AML-193 (cell line): ENCODE measurements around the gene SLC25A11.
"Not testable (repeated sequence)": the region's sequence is repeated elsewhere in the genome, so short reads cannot be mapped to it uniquely, and the experiment has no call there.

Experiments
- DNase-seq, 2 experiments: peaks; one replicate each; lab custom pipeline; 2025; lab: John Stamatoyannopoulos, UW

Gene SLC25A11

GRCh38 chr17:4919511-4920047 lies 20.3 kb downstream of the SLC25A11 start:
- no peak for DNase-seq

GRCh38 chr17:4914551-4914950 lies 25.3 kb downstream of the SLC25A11 start:
- not testable (repeated sequence) for DNase-seq

- DNase-seq, result no peak
These were observed 25.9 kb downstream of the SLC25A11 start for GRCh38 chr17:4913994-4914393.

- peak; percentile 56 to 77 for DNase-seq
These were observed 30.9 kb downstream of the SLC25A11 start for GRCh38 chr17:4908711-4909496.

- DNase-seq, result no peak
These were observed 31.5 kb downstream of the SLC25A11 start for GRCh38 chr17:4908301-4908700.

- DNase-seq, result not testable (repeated sequence)
These were observed 33.2 kb downstream of the SLC25A11 start for GRCh38 chr17:4906642-4907041.

- peak; percentile 11 to 15 for DNase-seq
These were observed 36.6 kb downstream of the SLC25A11 start, which contains the start of gene CHRNE for GRCh38 chr17:4903051-4903818. CHRNE (minus strand) TSS chr17:4903098; CDS start chr17:4903063, 35 bp downstream.

GRCh38 chr17:4902540-4902939 lies 37.3 kb downstream of the SLC25A11 start:
- no peak for DNase-seq

GRCh38 chr17:4901648-4902344 lies 38.0 kb downstream of the SLC25A11 start:
- DNase-seq, result no peak

GRCh38 chr17:4901108-4901647 lies 38.7 kb downstream of the SLC25A11 start:
- DNase-seq, result no peak

GRCh38 chr17:4900231-4901107 lies 39.4 kb downstream of the SLC25A11 start:
- DNase-seq, result no peak

- DNase-seq, result no peak
These were observed 40.3 kb downstream of the SLC25A11 start, which contains the start of gene C17orf107 for GRCh38 chr17:4899341-4900230. C17orf107 (plus strand) TSS chr17:4899536; CDS start chr17:4899763, 227 bp downstream.

- no peak for DNase-seq
These were observed 40.9 kb downstream of the SLC25A11 start for GRCh38 chr17:4898927-4899326.

- no peak for DNase-seq
These were observed 41.5 kb downstream of the SLC25A11 start for GRCh38 chr17:4898351-4898750.

- no peak for DNase-seq
These were observed 42.1 kb downstream of the SLC25A11 start for GRCh38 chr17:4897785-4898184.

- DNase-seq, result no peak
These were observed 42.6 kb downstream of the SLC25A11 start for GRCh38 chr17:4897198-4897687.

- no peak for DNase-seq
These were observed 43.3 kb downstream of the SLC25A11 start for GRCh38 chr17:4896332-4897197.

GRCh38 chr17:4895657-4896331 lies 44.1 kb downstream of the SLC25A11 start:
- DNase-seq, result no peak
